ENCODE measurements around the gene NDUFAB1. TPM values are rescaled to one million over a fixed set of nuclear protein-coding genes. Genes with fewer than 3 reads are reported as not detected.

The NDUFAB1 gene
- total and polyA plus RNA-seq, 2 donors from 2014 or later, result 66.6 to 374 TPM

DNA sequence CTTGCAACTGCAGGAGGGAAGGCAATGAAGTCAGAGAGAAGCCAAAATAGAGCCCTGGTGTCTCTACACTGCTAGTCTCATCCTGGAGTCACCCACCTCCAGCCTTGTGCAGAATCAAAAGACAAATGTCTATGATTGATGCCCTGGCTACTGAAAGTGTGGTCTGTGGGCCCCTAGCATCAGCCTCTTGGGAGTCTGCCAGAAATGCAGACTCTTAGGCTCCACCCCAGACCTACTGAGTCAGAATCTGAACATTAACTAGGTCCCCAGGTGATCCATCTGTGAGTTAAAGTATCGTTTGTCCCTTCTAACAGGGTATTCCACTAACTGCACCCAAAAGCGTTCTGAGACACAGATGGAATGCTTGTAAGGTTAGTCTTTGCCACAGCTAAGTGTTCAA, 60.2 kb downstream of the NDUFAB1 start:
- Histone ChIP-seq H3K4me1 (ENCODE audit: control insufficient read depth in 2 of 3, insufficient read depth in 2 of 3, low read depth in 1 of 3, low read length in 3 of 3) (no peaks in the 10 kb centered on the region), H3K27ac (ENCODE audit: low read depth in 2 of 2, low read length in 2 of 2) (no peak overlapping the region), H3K9ac (ENCODE audit: low read length in 3 of 3) (no peak overlapping the region), H3K4me3 (ENCODE audit: low read length in 3 of 3) (no peak overlapping the region), H3K27me3 (ENCODE audit: control insufficient read depth, insufficient read depth, low read length) (no peaks in the 10 kb centered on the region), H3K36me3 (ENCODE audit: control insufficient read depth in 2 of 3, insufficient read depth in 3 of 3, low read length in 3 of 3) (peaks cover 4 to 34% (median 18%) of the 10 kb centered on the region in 3 donors), H3K9me3 (ENCODE audit: control insufficient read depth in 2 of 3, insufficient read depth in 1 of 3, low read length in 3 of 3) (no peaks in the 10 kb centered on the region)
- intact Hi-C loops (cut with DNase I), result no loop called here
- DNase-seq, result peak in 1 of 5 donors; percentile 11
- TF ChIP-seq, protein P1, sequence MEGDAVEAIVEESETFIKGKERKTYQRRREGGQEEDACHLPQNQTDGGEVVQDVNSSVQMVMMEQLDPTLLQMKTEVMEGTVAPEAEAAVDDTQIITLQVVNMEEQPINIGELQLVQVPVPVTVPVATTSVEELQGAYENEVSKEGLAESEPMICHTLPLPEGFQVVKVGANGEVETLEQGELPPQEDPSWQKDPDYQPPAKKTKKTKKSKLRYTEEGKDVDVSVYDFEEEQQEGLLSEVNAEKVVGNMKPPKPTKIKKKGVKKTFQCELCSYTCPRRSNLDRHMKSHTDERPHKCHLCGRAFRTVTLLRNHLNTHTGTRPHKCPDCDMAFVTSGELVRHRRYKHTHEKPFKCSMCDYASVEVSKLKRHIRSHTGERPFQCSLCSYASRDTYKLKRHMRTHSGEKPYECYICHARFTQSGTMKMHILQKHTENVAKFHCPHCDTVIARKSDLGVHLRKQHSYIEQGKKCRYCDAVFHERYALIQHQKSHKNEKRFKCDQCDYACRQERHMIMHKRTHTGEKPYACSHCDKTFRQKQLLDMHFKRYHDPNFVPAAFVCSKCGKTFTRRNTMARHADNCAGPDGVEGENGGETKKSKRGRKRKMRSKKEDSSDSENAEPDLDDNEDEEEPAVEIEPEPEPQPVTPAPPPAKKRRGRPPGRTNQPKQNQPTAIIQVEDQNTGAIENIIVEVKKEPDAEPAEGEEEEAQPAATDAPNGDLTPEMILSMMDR (IDR thresholded peaks at IDR 0.05; ENCODE audit: borderline replicate concordance, extremely low read depth, insufficient read depth), result no peak
- no peak for FAIRE-seq

DNA sequence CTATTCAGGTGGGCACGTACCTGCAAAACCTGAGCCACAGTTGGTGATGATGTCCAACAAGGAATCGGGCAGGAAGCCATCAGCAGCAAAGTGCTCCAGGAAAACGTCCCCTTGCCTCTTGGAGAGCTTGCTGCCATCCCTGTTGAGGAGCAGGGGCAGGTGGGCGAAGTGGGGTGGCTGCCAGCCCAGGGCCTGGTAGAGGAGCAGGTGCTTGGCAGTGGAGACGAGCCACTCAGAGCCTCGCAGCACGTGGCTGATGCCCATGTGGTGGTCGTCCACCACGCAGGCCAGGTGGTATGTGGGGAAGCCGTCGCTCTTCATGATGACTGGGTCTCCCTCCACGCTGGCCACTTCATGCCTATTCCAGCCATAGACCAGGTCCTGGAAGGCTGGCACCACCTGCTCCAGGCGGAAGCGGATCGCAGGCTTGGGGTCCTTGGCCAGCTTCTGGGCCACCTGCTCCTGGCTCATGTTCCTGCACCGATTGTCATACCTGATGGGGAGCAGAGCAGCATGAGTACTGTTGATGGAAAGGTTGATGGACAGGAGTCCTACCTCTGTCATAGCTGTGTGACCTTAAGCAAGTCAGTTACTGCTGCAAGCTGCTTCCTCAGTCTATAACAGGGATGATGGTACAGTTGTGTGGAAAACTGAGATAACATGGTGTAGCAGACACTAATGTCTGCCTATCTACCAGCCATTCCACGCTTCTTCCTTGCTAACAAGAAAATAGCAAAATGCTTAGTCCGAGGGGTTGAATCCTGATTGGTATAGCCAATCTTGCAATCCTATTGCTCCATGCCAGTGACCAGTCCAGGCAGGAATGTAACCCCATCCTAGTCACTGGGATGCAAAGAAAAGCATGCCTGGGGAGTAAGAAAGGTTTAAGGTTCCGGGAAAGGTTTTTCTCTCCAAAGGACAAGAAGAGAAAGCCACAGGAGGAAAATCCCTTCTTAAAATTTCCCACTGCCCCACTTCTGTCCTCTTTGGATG, 61.0 kb downstream of the NDUFAB1 start:
- no peaks in the 10 kb centered on the region for H3K9me3 ChIP-seq (ENCODE audit: control insufficient read depth in 2 of 3, insufficient read depth in 1 of 3, low read length in 3 of 3)
- no peak overlapping the region for H3K4me3 ChIP-seq (ENCODE audit: low read length in 3 of 3)
- peak in 1 of 5 donors; percentile 57 for DNase-seq
- H3K36me3 ChIP-seq (ENCODE audit: control insufficient read depth in 2 of 3, insufficient read depth in 3 of 3, low read length in 3 of 3), result peaks cover 4 to 34% (median 18%) of the 10 kb centered on the region in 3 donors
- no peak for FAIRE-seq
- H3K27me3 ChIP-seq (ENCODE audit: control insufficient read depth, insufficient read depth, low read length), result no peaks in the 10 kb centered on the region
- no peaks in the 10 kb centered on the region for H3K4me1 ChIP-seq (ENCODE audit: control insufficient read depth in 2 of 3, insufficient read depth in 2 of 3, low read depth in 1 of 3, low read length in 3 of 3)
- intact Hi-C loops (cut with DNase I), result no loop called here
- H3K27ac ChIP-seq (ENCODE audit: low read depth in 2 of 2, low read length in 2 of 2), result no peak overlapping the region
- TF ChIP-seq, protein P1 (IDR thresholded peaks at IDR 0.05; ENCODE audit: borderline replicate concordance, extremely low read depth, insufficient read depth), result no peak
- no peak overlapping the region for H3K9ac ChIP-seq (ENCODE audit: low read length in 3 of 3)

DNA sequence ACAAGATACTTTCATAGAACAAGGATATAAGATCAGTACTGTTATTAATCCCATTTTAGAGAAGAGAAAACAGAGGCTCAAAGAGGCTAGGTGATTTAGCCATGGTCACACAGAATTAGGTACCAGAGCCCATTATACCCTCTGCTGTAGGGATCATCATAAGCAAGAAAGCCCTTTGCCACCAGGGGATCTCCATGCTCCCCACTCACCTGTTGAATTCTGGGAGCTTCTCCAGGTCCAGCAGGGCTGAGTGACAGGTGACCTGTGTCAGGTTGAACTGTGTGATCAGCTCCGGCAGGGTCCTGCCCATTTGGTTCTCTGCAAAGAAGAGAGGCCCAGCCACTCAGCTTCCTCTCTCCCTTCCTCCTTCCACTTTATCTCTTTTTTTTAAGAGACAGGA, 63.7 kb downstream of the NDUFAB1 start:
- Histone ChIP-seq H3K9me3 (ENCODE audit: control insufficient read depth in 2 of 3, insufficient read depth in 1 of 3, low read length in 3 of 3) (no peaks in the 10 kb centered on the region), H3K36me3 (ENCODE audit: control insufficient read depth in 2 of 3, insufficient read depth in 3 of 3, low read length in 3 of 3) (peaks cover 9 to 35% (median 23%) of the 10 kb centered on the region in 3 donors), H3K27ac (ENCODE audit: low read depth in 2 of 2, low read length in 2 of 2) (no peak overlapping the region), H3K9ac (ENCODE audit: low read length in 3 of 3) (no peak overlapping the region), H3K4me1 (ENCODE audit: control insufficient read depth in 2 of 3, insufficient read depth in 2 of 3, low read depth in 1 of 3, low read length in 3 of 3) (peaks cover 0 to 15% (median 7%) of the 10 kb centered on the region in 3 donors), H3K27me3 (ENCODE audit: control insufficient read depth, insufficient read depth, low read length) (no peaks in the 10 kb centered on the region), H3K4me3 (ENCODE audit: low read length in 3 of 3) (no peak overlapping the region)
- intact Hi-C loops (cut with DNase I), result no loop called here
- FAIRE-seq (no peak), DNase-seq (peak in 1 of 5 donors; percentile 4)
- TF ChIP-seq, protein P1 (IDR thresholded peaks at IDR 0.05; ENCODE audit: borderline replicate concordance, extremely low read depth, insufficient read depth), result no peak

Other genes with a start within 250 kb of the NDUFAB1 start
- 25.2 TPM for gene COG7, start 143.1 kb downstream of the NDUFAB1 start, total RNA-seq
- 27.0 TPM for gene COG7, start 143.1 kb downstream of the NDUFAB1 start, polyA plus RNA-seq (ENCODE audit: insufficient read depth, low read depth, low replicate concordance)
- 79.9 TPM for gene GGA2, start 85.8 kb downstream of the NDUFAB1 start, total RNA-seq
- 43.5 TPM for gene GGA2, start 85.8 kb downstream of the NDUFAB1 start, polyA plus RNA-seq (ENCODE audit: insufficient read depth, low read depth, low replicate concordance)
- 21.6 TPM for gene EARS2, start 39.0 kb downstream of the NDUFAB1 start, total RNA-seq
- 30.4 TPM for gene EARS2, start 39.0 kb downstream of the NDUFAB1 start, polyA plus RNA-seq (ENCODE audit: insufficient read depth, low read depth, low replicate concordance)
- 52.8 TPM for gene UBFD1, start 38.6 kb downstream of the NDUFAB1 start, total RNA-seq
- 20.8 TPM for gene UBFD1, start 38.6 kb downstream of the NDUFAB1 start, polyA plus RNA-seq (ENCODE audit: insufficient read depth, low read depth, low replicate concordance)
- 11.7 TPM for gene PALB2, start 45.0 kb upstream of the NDUFAB1 start, total RNA-seq
- gene PALB2, start 45.0 kb upstream of the NDUFAB1 start, polyA plus RNA-seq (ENCODE audit: insufficient read depth, low read depth, low replicate concordance), result 5.7 TPM
- 60.5 TPM for gene DCTN5, start 45.1 kb upstream of the NDUFAB1 start, total RNA-seq
- gene DCTN5, start 45.1 kb upstream of the NDUFAB1 start, polyA plus RNA-seq (ENCODE audit: insufficient read depth, low read depth, low replicate concordance), result 36.5 TPM
- gene PLK1, start 82.6 kb upstream of the NDUFAB1 start, total RNA-seq, result 2.5 TPM
- 0.71 TPM for gene PLK1, start 82.6 kb upstream of the NDUFAB1 start, polyA plus RNA-seq (ENCODE audit: insufficient read depth, low read depth, low replicate concordance)
- gene ERN2, start 116.9 kb upstream of the NDUFAB1 start, total RNA-seq, result not detected
- gene ERN2, start 116.9 kb upstream of the NDUFAB1 start, polyA plus RNA-seq (ENCODE audit: insufficient read depth, low read depth, low replicate concordance), result not detected
- gene CHP2, start 158.7 kb upstream of the NDUFAB1 start, total RNA-seq, result not detected
- 6.8 TPM for gene CHP2, start 158.7 kb upstream of the NDUFAB1 start, polyA plus RNA-seq (ENCODE audit: insufficient read depth, low read depth, low replicate concordance)
- gene PRKCB, start 239.7 kb upstream of the NDUFAB1 start, total RNA-seq, result 17.8 TPM
- gene PRKCB, start 239.7 kb upstream of the NDUFAB1 start, polyA plus RNA-seq (ENCODE audit: insufficient read depth, low read depth, low replicate concordance), result 0.62 TPM

All from kidney (tissue), 14 donors.